ENCODE results near the gene CYTIP.

CYTIP gene

DNA sequence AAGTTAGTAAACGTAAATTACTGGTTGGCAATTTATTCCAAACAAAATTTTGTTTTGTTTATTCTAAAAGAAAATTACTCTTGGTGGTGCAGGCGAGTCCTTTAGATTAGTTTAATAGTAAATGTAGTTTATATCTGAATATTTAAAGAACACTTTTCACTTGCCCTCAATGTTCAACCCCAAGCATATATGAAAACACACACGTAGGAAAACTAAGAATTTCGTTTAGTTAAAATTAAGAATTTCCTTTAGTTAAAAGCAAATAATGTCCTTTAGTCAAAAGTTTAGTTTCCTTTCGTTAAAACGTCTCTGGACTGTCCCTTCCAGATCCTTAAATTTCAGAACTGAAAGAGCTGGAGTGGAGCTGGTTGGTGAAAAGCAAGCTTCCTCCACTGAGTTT, 19.1 kb upstream of the CYTIP start:
- DNase-seq (ENCODE audit: low read depth), result no peak

DNA sequence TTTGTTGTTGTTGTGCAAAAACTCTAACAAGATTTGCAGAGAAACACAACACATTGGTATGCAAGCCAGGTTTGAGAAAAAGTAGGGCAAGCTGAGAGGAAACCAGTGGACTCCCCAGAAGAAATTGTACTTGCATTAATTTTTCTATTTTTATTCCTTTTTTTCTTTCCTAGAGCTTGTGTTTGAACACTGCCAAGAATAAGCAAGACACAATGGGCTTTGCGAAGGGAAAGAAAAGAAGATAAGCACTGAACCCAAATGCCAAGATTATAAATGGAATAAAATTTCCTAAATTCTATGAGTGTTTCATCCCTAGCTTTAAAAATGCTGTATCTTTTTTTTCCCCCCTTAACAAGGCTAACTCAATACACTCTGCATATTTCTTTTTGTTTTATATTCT, 17.0 kb upstream of the CYTIP start:
- DNase-seq (ENCODE audit: low read depth), result no peak

DNA sequence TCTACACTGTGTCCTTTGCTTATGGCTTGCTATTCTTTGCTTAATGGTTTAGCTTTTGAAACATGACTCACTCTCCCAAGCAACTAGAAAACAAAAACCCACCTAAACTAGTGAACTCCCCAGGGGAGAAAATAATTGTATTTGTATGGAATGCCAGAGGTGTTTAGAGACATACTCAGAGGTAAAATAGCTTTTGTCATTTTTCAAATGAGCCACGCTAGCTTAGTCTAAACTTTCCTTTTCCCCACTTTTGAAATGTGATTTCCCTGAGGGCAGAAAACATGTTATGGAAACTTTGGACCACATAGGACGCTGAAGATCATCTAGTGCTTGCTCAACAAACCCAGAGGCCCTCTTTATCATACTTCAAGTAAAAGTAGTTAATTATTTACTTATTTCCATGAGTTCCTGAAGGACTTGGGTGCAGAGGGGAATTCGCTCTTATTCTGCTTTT, 16.5 kb upstream of the CYTIP start:
- no peak for DNase-seq (ENCODE audit: low read depth)

DNA sequence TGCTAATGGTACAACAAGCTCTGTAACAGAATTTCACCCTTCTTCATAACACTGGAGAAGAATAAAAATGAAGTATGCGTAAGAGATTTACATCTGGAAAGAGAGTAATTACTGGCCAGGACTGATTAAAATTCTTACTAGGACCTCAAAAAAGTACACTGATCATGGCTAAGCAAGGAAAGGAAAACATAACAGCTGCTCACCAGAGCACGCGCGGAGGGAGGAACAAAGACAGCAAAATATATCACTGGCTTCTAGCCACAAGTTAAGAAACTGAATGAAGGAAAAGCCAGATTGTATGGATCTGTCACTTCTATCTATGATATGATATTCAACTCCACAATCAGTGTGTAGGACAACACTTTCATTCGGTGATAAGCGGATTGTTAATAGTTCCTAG, 15.6 kb upstream of the CYTIP start:
- no peak for DNase-seq (ENCODE audit: low read depth)

DNA sequence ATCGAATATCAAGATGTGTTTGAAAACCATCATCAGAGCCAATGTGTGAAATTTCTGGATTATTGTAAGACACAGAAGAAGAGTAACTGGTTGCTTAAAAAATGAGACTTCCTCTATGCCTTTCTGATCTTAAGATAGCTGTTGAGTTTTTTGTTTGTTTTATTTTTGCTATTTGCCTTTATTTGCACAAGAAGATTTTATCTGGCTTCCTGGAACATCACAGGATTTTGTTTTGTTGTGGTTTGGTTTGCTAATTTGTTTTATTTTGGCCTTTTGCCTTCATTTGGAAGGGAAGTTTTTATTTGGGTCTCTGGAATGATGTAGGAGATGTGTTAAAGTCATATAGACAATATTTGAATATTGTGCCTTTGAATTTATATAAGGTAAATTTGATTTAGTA, 3.9 kb upstream of the CYTIP start:
- no peak for DNase-seq (ENCODE audit: low read depth)

DNA sequence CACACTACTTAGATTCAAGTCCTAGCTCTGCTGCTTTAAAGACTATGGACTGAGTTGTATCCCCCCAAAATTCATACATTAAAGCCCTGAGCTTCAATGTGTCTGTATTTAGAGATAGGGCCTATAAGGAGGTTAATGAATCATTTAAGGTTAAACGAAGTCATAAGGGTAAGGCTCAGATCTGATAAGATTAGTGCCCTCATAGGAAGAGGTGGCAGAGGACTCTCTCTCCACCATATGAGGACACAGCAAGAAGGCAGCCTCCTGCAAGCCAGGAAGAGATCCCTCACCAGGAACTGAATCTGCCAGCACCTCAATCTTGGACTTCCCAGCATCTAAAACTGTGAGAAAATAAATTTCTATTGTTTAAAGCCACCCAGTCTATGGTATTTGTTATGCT, 3.1 kb upstream of the CYTIP start:
- DNase-seq (ENCODE audit: low read depth), result no peak

DNA sequence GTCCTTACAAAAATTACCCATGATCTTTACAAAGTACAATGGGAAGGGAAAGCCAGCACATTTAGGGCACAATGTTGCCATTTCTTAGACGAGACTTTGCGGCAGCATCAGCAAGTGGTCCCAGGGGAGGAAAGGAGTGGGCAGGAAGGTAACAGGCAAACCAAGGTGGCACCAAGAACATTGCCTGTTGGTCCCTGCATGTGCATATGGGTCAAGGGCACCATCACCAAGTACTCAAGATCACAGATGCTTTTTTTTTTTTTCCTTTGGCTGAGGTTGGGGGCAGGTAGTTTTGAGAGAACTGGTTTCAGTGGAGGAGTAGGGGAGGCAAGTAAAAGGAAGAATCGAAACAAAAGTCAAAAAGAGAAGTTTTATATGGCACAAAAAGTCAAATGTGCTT, 752 bp upstream of the CYTIP start:
- no peak for DNase-seq (ENCODE audit: low read depth)

DNA sequence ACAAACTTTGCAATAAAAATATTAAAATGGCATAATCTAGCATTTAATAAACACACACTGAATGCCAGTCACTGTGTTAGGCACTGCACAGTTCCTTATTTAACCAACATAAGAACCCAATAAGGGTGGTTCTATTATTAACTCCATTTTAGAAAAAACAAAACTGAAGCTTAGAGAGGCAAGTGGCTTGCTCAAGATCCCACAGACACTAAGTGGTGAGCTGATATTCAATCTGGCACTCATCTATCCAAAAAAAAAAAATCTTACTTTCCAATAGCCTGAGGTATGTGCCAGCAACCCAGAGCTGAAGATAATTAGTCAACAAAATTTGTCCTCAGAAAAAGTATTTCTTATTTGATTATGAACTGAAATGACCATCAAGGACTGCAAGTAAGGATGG, 799 bp downstream of the CYTIP start:
- DNase-seq (ENCODE audit: low read depth), result no peak

DNA sequence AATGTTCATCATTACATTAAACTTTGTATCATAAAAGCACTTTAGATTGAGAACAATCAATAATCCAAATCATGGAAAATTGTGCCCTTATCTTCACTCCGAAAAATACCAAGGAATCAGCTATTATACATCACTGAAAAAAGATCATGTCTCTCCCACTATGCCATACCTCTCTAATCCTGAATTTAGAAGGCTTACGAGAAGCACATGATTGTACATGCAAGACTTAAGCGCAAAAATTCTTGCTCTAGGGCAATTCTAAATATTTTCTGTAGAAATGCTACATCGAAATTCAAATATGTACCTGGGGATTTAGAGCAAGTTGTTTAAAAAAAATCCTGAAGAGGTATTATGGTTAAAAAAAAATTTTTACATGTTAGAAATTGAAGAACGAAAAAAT, 1.3 kb downstream of the CYTIP start:
- no peak for DNase-seq (ENCODE audit: low read depth)

DNA sequence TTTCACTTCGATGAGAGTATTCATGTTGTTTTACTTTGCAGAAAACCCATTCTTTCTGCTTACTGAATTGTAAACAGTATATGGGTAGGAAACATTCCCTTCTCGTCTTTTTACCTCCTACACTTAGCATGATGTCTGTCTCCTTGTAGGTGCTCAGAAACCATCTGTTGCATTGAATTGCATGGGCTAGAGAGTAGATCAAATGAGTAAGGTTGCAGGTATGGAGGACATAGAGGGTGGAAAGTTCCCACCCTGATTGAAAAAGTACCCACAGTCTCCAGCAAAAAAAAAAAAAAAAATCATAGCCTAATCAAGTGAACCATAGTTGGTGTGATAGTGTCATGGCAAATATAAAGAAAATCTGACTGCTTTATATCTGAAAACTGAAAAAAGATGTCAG, 1.7 kb downstream of the CYTIP start:
- DNase-seq (ENCODE audit: low read depth), result no peak

DNA sequence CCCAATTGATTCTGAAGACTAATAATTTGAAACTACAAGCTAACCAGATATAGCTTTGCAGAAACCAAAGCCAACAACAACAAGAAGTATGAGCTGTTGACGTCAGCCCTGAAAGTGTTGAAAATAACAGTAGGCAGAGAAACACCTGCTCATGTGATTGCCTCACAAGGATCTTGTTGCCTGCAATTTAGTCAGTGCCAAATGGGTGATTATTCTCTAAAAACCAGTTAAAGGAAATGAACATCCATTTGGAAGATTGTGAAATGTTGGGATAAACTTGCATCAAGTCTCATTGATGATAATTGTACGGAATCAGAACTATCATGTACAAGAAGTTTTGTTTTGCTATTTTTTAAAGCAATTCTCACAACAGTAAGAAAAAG, 2.8 kb downstream of the CYTIP start:
- peak; percentile 39 for DNase-seq (ENCODE audit: low read depth)

DNA sequence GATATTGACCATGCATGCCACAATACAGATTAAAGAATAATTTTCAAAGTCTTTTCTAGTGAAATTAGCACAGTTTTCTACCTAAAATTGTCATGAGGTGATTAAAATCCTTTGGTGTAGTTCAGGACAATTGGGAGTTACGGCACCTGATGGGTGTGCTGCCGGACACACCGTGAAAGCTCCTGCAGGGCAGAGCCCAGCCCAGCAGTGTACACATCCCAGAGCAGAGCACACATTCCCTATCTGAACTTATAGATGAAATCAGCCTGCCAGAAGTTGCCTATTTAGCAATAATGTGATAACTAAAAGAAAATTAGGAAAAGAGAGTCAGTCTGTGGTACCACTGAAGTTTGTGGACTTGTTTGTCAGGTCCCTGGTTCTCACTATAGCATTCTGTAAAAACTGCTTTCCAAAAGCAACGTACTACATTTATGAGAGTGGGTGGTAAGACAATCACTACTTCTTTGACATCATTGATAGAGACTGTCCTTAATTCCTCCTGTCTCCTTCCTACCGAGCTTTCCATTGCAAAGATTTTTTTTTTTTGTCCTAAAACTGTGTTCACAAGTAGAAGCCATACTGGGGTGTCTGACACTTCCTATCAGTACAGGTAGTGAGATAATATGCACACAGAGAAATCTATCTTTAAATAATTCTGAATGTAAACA, 3.4 kb downstream of the CYTIP start:
- DNase-seq (ENCODE audit: low read depth), result no peak

DNA sequence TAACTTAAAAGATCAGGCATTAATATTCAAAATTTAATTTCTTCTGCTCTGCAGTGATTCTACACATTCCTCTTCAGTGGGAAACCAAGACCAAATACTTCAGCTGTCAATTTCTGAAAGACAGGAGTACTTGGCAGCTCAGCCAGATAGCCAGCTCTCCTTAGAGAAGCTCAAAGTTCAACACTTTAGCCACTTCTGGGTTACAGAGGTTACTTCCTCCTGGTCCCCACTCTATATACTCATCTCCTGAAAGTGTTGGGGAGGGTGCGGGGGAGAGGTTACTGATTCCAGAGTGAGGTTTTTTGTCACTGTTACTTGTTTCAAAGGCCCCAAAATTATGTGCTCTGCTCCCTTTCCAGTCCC, 4.1 kb downstream of the CYTIP start:
- no peak for DNase-seq (ENCODE audit: low read depth)

DNA sequence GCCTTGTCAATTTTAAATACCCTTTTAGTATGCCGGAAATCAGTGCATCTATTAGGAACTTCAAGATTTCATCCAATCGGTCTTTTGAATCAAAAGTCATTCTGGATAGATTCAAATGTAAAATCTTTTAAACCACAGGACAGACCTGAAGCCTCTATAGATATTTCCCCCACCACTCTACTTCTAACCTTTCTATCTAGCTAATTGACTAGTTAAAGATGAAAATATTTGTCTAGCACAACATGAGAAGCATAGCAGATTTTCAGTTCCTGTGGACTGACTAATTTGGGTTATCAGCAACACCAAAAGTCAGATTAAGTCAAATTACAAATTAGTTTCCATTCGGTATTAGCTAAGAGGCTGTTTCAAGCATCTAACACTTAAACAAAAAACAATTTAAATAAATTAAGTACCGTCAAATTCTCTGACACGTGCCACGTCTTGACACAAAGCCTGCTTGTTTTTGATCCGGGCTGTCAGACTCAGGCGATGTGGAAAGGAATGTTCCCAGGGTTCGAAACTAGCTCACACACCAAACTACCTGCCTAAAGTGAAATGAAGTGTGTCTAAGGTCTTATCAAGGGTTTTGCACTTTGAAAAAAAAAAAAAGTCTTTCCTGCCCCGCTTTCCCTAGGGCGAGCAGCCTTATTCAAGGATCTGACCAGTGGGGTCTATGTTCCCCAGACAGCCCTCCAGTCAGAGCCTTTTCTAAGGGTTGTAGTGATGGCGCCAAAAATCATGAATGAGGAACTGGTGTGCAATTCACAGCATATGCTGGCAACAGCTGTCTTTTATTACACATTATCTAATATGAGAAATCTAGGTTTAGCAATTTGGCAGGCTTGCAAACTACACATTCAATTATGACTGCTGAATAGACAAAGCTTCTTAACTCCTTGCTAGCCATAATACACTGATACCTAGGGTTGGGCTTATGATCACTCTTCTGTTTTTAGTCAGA, 4.7 kb downstream of the CYTIP start:
- DNase-seq (ENCODE audit: low read depth), result no peak

DNA sequence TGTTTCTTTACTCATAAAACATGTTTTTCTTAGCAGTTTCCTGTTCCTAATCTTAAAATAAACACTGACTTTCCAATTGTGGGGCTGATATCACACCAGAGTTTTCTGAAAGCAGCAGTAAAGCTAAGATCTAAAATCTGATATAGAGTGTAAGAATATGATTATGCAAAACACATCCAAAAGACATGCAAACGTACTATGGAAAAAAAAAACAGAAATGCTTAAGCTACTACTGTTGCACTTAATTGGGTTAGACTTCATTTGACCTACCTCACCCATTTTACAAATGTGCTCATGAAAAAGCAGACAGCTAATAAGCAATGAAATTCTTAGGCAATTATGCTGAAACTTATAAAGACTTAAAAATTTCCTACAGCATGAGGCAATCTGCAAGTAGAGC, 10.5 kb downstream of the CYTIP start:
- DNase-seq (ENCODE audit: low read depth), result no peak

DNA sequence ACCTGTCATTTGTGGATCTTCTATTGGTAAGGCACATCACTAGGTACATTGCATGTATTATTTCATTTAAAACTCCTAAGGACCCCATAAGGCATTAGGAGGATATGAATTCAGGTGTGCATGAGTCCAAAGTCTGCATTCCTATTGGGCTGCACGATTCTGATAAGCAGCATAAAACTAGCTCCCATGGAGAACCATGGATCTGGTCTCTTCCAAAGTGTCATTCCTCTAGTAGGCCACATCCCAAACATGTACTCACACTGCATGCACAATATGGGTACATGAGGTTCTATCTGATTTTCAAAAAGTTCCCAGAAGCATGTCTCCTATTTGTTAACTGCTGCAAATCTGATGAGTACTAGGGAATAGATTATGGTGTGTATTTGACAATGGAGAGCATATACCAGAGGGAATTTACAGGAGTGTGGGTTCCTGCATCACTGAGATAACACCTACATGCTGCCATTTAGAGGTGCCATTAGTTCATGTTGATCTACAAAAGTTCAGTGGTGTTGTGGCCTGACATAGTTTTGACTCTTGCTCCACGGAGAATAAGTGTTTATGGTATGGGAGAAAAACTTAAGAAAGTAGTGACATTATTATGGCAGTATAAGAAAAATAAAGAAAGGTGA, 11.3 kb downstream of the CYTIP start:
- no peak for DNase-seq (ENCODE audit: low read depth)

DNA sequence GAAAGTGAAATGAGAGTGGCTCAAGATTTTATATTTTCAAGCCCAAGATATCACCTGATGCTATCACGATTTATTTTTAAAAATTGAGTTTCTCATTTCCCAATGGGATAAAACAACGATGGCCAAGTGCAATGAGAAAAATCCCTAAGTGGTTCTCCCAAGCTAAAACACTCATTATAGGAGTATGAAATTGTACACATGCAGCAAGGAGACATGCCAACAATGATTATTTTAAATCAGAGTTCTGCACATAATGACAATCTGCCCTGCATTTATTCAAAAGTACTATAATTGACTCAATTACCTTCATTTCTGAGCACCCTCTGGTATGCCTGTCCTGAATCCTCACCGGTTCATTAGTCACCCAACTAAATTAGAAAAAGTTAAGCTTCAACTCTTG, 12.7 kb downstream of the CYTIP start:
- no peak for DNase-seq (ENCODE audit: low read depth)

DNA sequence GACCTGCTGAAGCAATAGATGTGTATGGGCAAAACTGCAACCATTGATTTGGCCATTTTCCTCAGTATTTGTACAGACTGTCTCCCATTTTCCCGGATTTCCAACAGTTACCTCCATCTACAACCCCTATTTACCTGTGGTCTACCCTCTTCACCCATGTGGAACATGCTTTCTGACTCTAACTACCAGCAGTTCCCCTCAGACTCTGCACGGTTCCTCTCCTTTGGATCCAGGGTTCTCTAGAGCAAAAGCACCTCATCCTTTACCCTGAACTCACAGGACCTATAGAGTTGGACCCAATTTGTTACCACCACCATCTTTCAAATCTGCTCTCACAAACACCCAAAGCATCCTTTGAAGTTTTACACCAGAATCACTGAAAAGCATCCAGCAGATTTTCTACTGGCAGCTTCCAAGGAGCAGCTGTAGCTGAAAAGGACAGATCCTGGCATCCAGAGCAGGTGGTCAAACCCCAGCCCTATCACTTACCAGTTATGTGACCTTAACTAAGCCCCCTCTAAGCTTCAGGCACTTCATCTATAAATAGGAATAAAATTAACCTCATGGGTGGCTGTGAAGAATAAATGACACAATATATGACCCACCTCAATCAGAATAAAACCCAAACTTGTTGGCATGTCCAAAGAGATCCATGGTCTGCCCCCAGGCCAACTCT, 15.3 kb downstream of the CYTIP start:
- no peak for DNase-seq (ENCODE audit: low read depth)

DNA sequence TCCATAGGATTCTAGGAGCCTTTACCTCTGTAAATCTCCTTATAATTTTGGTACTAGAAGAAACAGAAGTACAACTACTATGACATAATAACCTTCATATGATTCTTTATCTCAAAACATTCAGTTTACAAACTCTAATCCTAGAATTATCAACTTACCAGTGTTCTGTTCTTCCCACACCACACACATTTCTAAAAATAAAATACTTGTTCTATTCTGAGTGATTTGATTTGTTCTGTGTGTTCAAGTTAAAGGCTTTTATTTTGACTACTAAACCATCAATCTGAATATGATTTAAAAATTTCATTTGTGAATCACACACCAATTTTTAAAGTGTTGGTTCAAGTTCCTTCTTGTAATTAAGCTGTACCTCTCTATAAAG, 16.0 kb downstream of the CYTIP start:
- DNase-seq (ENCODE audit: low read depth), result no peak

DNA sequence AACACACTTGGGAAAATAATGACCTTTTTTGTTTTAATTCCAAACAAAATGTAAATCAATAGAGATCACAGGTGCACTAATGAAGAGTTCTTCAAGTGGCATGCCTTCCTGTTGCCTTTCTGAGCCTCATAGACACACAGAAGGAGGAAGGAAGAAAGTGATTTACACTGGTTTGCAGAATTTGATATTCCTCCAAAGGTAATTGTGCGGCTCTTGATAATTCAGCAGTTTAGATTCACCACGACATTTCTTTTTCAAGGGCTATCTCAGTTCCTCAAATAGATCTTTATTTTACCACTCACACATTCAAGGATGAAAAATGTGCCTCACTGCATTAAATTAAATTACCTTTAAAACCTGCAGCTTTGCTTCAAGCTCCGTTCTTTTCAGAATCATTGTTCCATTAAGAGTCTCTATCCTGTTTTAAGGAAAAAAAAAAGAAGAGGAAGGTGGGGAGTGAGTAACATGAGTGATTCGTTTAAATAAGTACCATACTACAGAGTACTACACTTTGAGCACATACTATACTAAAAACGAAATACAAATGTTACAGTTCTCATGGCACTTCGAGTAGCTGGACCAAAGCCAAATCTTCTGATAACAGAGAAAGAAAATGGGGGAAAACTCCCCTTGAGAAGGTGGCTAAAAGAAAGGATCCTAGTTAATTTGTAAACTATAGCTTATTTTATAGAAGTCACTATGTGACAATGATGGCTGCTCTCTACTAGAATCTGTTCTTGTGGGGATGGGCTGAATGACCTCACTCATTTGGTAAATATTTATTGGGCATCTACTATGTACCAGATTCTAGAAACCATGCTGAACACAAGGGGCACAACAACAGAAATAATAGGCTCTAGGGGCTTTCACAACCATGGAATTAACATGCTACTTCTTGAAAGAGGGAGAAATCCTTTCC, 16.6 kb downstream of the CYTIP start:
- DNase-seq (ENCODE audit: low read depth), result no peak

DNA sequence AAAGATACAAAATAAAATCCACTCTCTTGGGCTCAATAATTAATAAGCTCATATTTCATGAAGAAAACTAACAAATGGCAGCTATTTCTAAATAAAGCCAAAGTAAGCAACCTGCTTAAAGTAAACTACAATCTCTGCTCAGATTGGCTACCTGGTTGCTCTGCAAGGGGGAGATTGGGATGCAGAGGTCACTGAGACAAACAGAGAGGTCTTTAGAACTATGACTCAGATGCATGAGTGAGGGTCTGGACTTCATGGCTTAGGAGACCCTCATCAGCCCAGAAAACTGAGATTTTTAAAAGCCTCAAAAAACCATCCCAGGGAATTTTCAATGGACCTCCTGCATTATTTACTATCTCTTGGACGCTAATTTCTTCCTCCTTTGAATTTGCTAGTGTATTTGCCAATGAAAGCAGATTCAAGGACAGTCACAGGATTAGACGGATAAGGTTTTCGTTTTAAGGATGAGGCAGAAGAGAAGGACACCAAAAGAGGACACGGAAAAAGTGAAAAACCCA, 17.4 kb downstream of the CYTIP start:
- DNase-seq (ENCODE audit: low read depth), result no peak
